Panc1 (cell line): ENCODE data around the gene ASIC3. TPM values are rescaled to one million over a fixed set of nuclear protein-coding genes. Genes with fewer than 3 reads are reported as not detected.

Experiments
- ATAC-seq: fragments of 200-7000 bp; cut with Tn5 transposase; 2 replicates; pipeline ENCODE4 v1.9.1; 2020; ENCODE audit warnings: mild to moderate bottlenecking, moderate library complexity
- BruUV-seq: library from RNA; stranded (reverse); fragments of 400-500 nt; replicated peaks from 2 replicates; lab custom pipeline; 2021; lab: Mats Ljungman, UMichigan
- CTCF ChIA-PET: fragments of 300-600 bp; sonication (Branson Sonifier 250); formaldehyde crosslinking; loops from one replicate; lab custom pipeline; 2022; ENCODE audit warnings: antibody characterized with exemption; lab: Charles Lee
- POLR2A ChIA-PET: fragments of 300-600 bp; sonication (Branson Sonifier 250); formaldehyde crosslinking; loops from one replicate; lab custom pipeline; 2022; ENCODE audit warnings: antibody characterized with exemption; lab: Charles Lee
- DNase-seq: peaks from one replicate; pipeline ENCODE4 v3.0.0-alpha.2; 2010; ENCODE audit warnings: low read depth, low spot score
- H3K27ac ChIP-seq: 2 replicates; pipeline ENCODE4 v1.5.1; 2011; ENCODE audit warnings: mild to moderate bottlenecking, low read length, inconsistent platforms
- H3K27me3 ChIP-seq: fragments of 200-500 bp; sonication (Bioruptor generic); 2 replicates; pipeline ENCODE4 v1.6.0; 2014; ENCODE audit warnings: low read length, inconsistent platforms; ENCODE audit not compliant: control insufficient read depth, insufficient read depth
- H3K36me3 ChIP-seq: fragments of 200-500 bp; sonication (Bioruptor generic); 2 replicates; pipeline ENCODE4 v1.5.1; 2014; ENCODE audit warnings: inconsistent platforms, mild to moderate bottlenecking, low read length, moderate library complexity; ENCODE audit not compliant: control insufficient read depth, insufficient read depth
- H3K4me1 ChIP-seq: 2 replicates; pipeline ENCODE4 v1.5.1; 2011; ENCODE audit warnings: inconsistent platforms, mild to moderate bottlenecking, low read length, moderate library complexity; ENCODE audit not compliant: control insufficient read depth, insufficient read depth
- H3K4me3 ChIP-seq, 2 experiments: 2 replicates each; pipeline ENCODE4 v1.5.1; 2011 to 2012; ENCODE audit warnings: low read depth in 2 of 2, low read length in 2 of 2, mild to moderate bottlenecking in 2 of 2, inconsistent platforms in 1 of 2, moderate library complexity in 1 of 2
- H3K9me3 ChIP-seq: fragments of 200-500 bp; sonication (Bioruptor generic); 2 replicates; pipeline ENCODE4 v1.5.1; 2014; ENCODE audit warnings: low read depth, mild to moderate bottlenecking, inconsistent platforms, low read length, moderate library complexity; ENCODE audit not compliant: control insufficient read depth, insufficient read depth
- CTCF ChIP-seq: fragments of 450-650 bp; IDR thresholded peaks from 2 replicates; pipeline ENCODE4 v1.5.1; 2017; ENCODE audit warnings: mild to moderate bottlenecking
- POLR2AphosphoS5 ChIP-seq: IDR thresholded peaks from 2 replicates; pipeline ENCODE4 v1.6.1; 2012; ENCODE audit warnings: mild to moderate bottlenecking, low read depth, low read length, moderate library complexity
- SIN3A ChIP-seq: IDR thresholded peaks from 2 replicates; pipeline ENCODE4 v1.6.1; 2012; ENCODE audit warnings: low read depth, mild to moderate bottlenecking, low read length, moderate library complexity, borderline replicate concordance; ENCODE audit not compliant: insufficient read depth
- TCF7L2 ChIP-seq: IDR thresholded peaks from 2 replicates; pipeline ENCODE4 v1.6.1; 2011; ENCODE audit warnings: mild to moderate bottlenecking, low read depth, low read length, inconsistent platforms
- in situ Hi-C: cut with HindIII; loops from 2 replicates; pipeline ENCODE4 v1.10.0; 2016; ENCODE audit warnings: low sequenced_read_pairs, low pct_unique_long_range_greater_than_20kb
- intact Hi-C: fragments of 100-400 bp; cut with micrococcal nuclease; formaldehyde crosslinking; loops from one replicate; pipeline ENCODE4 v1.10.0; 2022; ENCODE audit not compliant: unreplicated experiment
- total RNA-seq: library from RNA; stranded (reverse); gene quantifications from one replicate; pipeline ENCODE4 v1.2.1, GENCODE V29; 2021; ENCODE audit not compliant: unreplicated experiment
- TF ChIP-seq, protein P1 (sequence below), 2 experiments: IDR thresholded peaks; 2 replicates each; pipeline ENCODE4 v1.6.1; 2011 to 2012; ENCODE audit warnings: low read depth in 2 of 2, control low read depth in 1 of 2, low read length in 1 of 2, mild to moderate bottlenecking in 1 of 2, moderate library complexity in 1 of 2; ENCODE audit not compliant: insufficient read depth in 1 of 2

The ASIC3 gene
- total RNA-seq, 1 experiment from 2014 or later = 1.3 TPM

DNA sequence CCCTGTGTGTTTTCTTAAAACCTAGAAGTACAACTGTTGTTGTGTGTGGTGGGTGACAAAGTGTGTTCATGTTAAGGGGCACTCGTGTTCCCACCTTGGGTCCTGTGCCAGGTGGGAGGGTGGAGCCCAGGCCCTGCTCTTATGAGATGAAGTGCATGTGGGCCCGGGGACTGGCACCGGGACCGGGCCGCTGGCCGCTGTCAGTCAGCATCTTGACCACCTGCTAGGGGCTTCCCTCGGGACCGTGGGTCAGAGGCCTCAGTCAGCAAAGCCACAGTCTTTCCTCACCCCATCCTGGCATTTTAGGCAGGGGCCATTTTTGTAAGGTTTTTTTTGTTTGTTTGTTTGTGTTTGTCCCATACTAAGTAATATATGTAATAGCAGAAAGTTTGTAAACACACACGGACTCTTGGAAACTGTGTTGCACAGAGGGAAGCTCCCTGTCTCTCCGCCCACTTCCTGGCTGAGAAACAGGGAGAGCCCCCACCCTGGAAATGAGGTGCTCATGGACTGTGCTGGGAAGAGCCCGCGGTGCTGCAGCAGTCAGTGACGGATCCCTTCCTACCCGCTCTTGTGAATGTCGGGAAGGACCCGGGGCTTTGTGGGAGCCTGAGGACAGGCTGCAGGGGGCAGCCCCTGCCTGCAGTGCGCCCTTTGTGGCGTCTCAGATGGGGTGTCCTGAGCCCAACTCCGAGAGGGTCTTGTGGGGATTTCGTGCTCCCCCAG, 51.3 kb downstream of the ASIC3 start:
- DNase-seq = no peak
- H3K4me1 ChIP-seq = no peaks in the 10 kb centered on the region
- no peaks in the 10 kb centered on the region for H3K9me3 ChIP-seq
- no peak for ATAC-seq
- no peak overlapping the region for H3K4me3 ChIP-seq
- ChIA-PET POLR2A (no interaction called here), CTCF (no interaction called here)
- no peaks in the 10 kb centered on the region for H3K36me3 ChIP-seq
- no peaks in the 10 kb centered on the region for H3K27me3 ChIP-seq
- intact Hi-C loops = no loop called here
- no peak overlapping the region for H3K27ac ChIP-seq
- TF ChIP-seq, protein P1, sequence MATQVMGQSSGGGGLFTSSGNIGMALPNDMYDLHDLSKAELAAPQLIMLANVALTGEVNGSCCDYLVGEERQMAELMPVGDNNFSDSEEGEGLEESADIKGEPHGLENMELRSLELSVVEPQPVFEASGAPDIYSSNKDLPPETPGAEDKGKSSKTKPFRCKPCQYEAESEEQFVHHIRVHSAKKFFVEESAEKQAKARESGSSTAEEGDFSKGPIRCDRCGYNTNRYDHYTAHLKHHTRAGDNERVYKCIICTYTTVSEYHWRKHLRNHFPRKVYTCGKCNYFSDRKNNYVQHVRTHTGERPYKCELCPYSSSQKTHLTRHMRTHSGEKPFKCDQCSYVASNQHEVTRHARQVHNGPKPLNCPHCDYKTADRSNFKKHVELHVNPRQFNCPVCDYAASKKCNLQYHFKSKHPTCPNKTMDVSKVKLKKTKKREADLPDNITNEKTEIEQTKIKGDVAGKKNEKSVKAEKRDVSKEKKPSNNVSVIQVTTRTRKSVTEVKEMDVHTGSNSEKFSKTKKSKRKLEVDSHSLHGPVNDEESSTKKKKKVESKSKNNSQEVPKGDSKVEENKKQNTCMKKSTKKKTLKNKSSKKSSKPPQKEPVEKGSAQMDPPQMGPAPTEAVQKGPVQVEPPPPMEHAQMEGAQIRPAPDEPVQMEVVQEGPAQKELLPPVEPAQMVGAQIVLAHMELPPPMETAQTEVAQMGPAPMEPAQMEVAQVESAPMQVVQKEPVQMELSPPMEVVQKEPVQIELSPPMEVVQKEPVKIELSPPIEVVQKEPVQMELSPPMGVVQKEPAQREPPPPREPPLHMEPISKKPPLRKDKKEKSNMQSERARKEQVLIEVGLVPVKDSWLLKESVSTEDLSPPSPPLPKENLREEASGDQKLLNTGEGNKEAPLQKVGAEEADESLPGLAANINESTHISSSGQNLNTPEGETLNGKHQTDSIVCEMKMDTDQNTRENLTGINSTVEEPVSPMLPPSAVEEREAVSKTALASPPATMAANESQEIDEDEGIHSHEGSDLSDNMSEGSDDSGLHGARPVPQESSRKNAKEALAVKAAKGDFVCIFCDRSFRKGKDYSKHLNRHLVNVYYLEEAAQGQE (IDR thresholded peaks at IDR 0.05; ENCODE audit: insufficient read depth in 1 of 2, low read depth in 2 of 2, low read length in 1 of 2) = no peak
- no peak for TF ChIP-seq POLR2AphosphoS5
- TF ChIP-seq SIN3A = no peak
- no peak for TF ChIP-seq TCF7L2
- no peak for TF ChIP-seq CTCF
- no TSS peak for BruUV-seq
- in situ Hi-C loops = no loop called here

DNA sequence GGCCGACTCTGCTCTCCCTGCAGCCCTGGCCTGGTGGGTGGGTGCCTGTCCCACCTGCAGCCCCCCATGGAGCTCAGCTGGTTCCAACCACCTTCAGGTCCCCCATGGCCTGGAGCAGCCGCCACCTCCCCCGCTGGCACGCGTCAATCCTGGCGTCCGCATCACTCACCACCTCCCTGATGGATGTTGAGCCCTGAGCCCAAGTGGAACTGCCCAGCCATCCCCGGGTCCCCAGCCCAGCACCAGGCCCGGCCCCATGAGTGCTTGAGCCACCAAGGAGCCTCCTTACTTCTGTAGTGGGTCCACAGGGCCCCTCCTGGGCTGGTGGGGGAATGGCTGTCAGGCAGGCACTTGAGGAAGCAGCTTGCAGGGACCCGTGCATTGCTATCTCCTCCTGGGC, 52.6 kb downstream of the ASIC3 start:
- TF ChIP-seq SIN3A (no peak), TCF7L2 (no peak), CTCF (no peak), POLR2AphosphoS5 (no peak)
- TF ChIP-seq, protein P1 (IDR thresholded peaks at IDR 0.05; ENCODE audit: insufficient read depth in 1 of 2, low read depth in 2 of 2, low read length in 1 of 2) = no peak
- intact Hi-C loops (no loop called here), in situ Hi-C loops (no loop called here)
- H3K36me3 ChIP-seq = no peaks in the 10 kb centered on the region
- BruUV-seq = no TSS peak
- no peak overlapping the region for H3K4me3 ChIP-seq
- no peak overlapping the region for H3K27ac ChIP-seq
- DNase-seq = no peak
- no peak for ATAC-seq
- no peaks in the 10 kb centered on the region for H3K9me3 ChIP-seq
- ChIA-PET CTCF (no interaction called here), POLR2A (no interaction called here)
- no peaks in the 10 kb centered on the region for H3K27me3 ChIP-seq
- no peaks in the 10 kb centered on the region for H3K4me1 ChIP-seq
